K562 (cell line): ENCODE measurements around the gene ITPR2.

Experiments used
- BRF1 ChIP-seq: IDR thresholded peaks from 3 replicates; pipeline ENCODE4 v1.6.1; 2011; ENCODE audit warnings: borderline replicate concordance, mild to moderate bottlenecking; ENCODE audit not compliant: insufficient read length; ENCODE audit errors: extremely low read depth
- EZH2 ChIP-seq: IDR thresholded peaks from 2 replicates; pipeline ENCODE4 v1.6.1; 2012; ENCODE audit warnings: low read depth, mild to moderate bottlenecking, inconsistent platforms, low read length, borderline replicate concordance
- GTF2E2 ChIP-seq: fragments of 200-800 bp; sonication (Bioruptor generic); IDR thresholded peaks from 2 replicates; pipeline ENCODE4 v1.6.1; 2016; ENCODE audit warnings: missing genetic modification characterization, missing compliant biosample characterization
- KHSRP ChIP-seq: fragments of 450-650 bp; IDR thresholded peaks from 2 replicates; pipeline ENCODE4 v1.6.1; 2017
- NFIC ChIP-seq: fragments of 450-650 bp; IDR thresholded peaks from 2 replicates; pipeline ENCODE4 v1.6.1; 2017; ENCODE audit warnings: mild to moderate bottlenecking, inconsistent platforms
- POLR2AphosphoS2 ChIP-seq: IDR thresholded peaks from 2 replicates; pipeline ENCODE4 v1.6.1; 2012; ENCODE audit warnings: low read length, improper control_type of control experiment
- RFX5 ChIP-seq: IDR thresholded peaks from 2 replicates; pipeline ENCODE4 v1.6.1; 2011; ENCODE audit warnings: low read depth, mild to moderate bottlenecking, improper control_type of control experiment, low read length
- TRIM28 ChIP-seq: fragments of 450-650 bp; IDR thresholded peaks from 2 replicates; pipeline ENCODE4 v1.6.1; 2017
- ZNF311 ChIP-seq: fragments of 250-450 bp; sonication (Bioruptor Pico); IDR thresholded peaks from 2 replicates; pipeline ENCODE4 v1.4.0; 2020; ENCODE audit warnings: mild to moderate bottlenecking, moderate library complexity
- ZNF785 ChIP-seq: fragments of 250-450 bp; sonication (Bioruptor Pico); IDR thresholded peaks from 2 replicates; pipeline ENCODE4 v1.4.0; 2020; ENCODE audit warnings: mild to moderate bottlenecking
- TF ChIP-seq, protein P1 (sequence below), 2 experiments: fragments of 200-800 bp in 1 of 2; sonication (Bioruptor generic) in 1 of 2; sonication (generic) in 1 of 2; formaldehyde crosslinking in 1 of 2; IDR thresholded peaks in 1 of 2; conservative IDR thresholded peaks in 1 of 2; 2 replicates each; pipeline versions ENCODE4 v1.5.0 to v1.6.1; 2016 to 2020; ENCODE audit warnings: missing compliant biosample characterization in 1 of 2, missing genetic modification characterization in 1 of 2, missing genetic modification reagents in 1 of 2
- TF ChIP-seq, protein P2 (sequence below), 3 experiments: IDR thresholded peaks in 2 of 3; conservative IDR thresholded peaks in 1 of 3; 2 replicates each; pipeline ENCODE4 v1.5.1; 2011 to 2012; ENCODE audit warnings: low read length in 3 of 3, mild to moderate bottlenecking in 3 of 3, control low read depth in 2 of 3, improper control_type of control experiment in 1 of 3, inconsistent platforms in 1 of 3, low read depth in 1 of 3, mixed read lengths in 1 of 3, moderate library complexity in 1 of 3; ENCODE audit not compliant: insufficient read depth in 2 of 3
- TF ChIP-seq, protein P3 (sequence below): sonication (generic); formaldehyde crosslinking; IDR thresholded peaks from 2 replicates; pipeline ENCODE4 v1.9.0; 2022; ENCODE audit warnings: mild to moderate bottlenecking, missing genetic modification reagents
- TF ChIP-seq, protein P4 (sequence below): fragments of 450-650 bp; IDR thresholded peaks from 2 replicates; pipeline ENCODE4 v1.6.1; 2017; ENCODE audit warnings: antibody characterized with exemption, mild to moderate bottlenecking

DNA sequence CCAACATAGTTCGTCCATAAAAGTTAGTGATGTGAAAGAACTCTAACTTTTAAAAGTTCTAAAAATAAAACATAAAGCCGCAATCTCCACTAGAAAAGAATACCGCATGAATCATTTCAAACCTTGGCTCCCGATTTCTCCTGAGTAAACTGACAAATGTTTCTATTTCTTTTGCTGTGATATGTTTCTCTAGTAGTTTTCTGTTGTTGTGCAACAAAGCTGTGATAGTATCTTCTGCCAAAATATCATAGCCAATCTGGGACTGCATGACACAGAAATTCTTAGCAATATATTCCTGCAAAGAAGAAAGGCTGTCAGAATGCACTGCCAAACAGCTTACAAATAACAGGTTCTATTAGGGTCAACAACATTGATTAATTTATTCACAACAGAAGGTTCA, 174.0 kb downstream of the ITPR2 start:
- TF ChIP-seq, protein P1, sequence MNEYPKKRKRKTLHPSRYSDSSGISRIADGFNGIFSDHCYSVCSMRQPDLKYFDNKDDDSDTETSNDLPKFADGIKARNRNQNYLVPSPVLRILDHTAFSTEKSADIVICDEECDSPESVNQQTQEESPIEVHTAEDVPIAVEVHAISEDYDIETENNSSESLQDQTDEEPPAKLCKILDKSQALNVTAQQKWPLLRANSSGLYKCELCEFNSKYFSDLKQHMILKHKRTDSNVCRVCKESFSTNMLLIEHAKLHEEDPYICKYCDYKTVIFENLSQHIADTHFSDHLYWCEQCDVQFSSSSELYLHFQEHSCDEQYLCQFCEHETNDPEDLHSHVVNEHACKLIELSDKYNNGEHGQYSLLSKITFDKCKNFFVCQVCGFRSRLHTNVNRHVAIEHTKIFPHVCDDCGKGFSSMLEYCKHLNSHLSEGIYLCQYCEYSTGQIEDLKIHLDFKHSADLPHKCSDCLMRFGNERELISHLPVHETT (CRISPR knock-in tag; conservative IDR thresholded peaks at IDR 0.05 in 1 of 2, IDR thresholded peaks at IDR 0.05 in 1 of 2), result no peak
- TF ChIP-seq KHSRP, result no peak
- no peak for TF ChIP-seq TRIM28
- TF ChIP-seq, protein P2, sequence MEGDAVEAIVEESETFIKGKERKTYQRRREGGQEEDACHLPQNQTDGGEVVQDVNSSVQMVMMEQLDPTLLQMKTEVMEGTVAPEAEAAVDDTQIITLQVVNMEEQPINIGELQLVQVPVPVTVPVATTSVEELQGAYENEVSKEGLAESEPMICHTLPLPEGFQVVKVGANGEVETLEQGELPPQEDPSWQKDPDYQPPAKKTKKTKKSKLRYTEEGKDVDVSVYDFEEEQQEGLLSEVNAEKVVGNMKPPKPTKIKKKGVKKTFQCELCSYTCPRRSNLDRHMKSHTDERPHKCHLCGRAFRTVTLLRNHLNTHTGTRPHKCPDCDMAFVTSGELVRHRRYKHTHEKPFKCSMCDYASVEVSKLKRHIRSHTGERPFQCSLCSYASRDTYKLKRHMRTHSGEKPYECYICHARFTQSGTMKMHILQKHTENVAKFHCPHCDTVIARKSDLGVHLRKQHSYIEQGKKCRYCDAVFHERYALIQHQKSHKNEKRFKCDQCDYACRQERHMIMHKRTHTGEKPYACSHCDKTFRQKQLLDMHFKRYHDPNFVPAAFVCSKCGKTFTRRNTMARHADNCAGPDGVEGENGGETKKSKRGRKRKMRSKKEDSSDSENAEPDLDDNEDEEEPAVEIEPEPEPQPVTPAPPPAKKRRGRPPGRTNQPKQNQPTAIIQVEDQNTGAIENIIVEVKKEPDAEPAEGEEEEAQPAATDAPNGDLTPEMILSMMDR (IDR thresholded peaks at IDR 0.05 in 2 of 3, conservative IDR thresholded peaks at IDR 0.05 in 1 of 3; ENCODE audit: insufficient read depth in 2 of 3, low read depth in 1 of 3, low read length in 3 of 3), result no peak
- no peak for TF ChIP-seq NFIC
- TF ChIP-seq GTF2E2 (tag), result no peak
- no peak for TF ChIP-seq ZNF311 (CRISPR knock-in tag)
- TF ChIP-seq, protein P3, sequence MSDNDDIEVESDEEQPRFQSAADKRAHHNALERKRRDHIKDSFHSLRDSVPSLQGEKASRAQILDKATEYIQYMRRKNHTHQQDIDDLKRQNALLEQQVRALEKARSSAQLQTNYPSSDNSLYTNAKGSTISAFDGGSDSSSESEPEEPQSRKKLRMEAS (CRISPR knock-in tag), result no peak
- TF ChIP-seq ZNF785 (CRISPR knock-in tag), result no peak
- TF ChIP-seq EZH2, result no peak
- no peak for TF ChIP-seq RFX5
- no peak for TF ChIP-seq BRF1
- TF ChIP-seq POLR2AphosphoS2, result no peak
- TF ChIP-seq, protein P4, sequence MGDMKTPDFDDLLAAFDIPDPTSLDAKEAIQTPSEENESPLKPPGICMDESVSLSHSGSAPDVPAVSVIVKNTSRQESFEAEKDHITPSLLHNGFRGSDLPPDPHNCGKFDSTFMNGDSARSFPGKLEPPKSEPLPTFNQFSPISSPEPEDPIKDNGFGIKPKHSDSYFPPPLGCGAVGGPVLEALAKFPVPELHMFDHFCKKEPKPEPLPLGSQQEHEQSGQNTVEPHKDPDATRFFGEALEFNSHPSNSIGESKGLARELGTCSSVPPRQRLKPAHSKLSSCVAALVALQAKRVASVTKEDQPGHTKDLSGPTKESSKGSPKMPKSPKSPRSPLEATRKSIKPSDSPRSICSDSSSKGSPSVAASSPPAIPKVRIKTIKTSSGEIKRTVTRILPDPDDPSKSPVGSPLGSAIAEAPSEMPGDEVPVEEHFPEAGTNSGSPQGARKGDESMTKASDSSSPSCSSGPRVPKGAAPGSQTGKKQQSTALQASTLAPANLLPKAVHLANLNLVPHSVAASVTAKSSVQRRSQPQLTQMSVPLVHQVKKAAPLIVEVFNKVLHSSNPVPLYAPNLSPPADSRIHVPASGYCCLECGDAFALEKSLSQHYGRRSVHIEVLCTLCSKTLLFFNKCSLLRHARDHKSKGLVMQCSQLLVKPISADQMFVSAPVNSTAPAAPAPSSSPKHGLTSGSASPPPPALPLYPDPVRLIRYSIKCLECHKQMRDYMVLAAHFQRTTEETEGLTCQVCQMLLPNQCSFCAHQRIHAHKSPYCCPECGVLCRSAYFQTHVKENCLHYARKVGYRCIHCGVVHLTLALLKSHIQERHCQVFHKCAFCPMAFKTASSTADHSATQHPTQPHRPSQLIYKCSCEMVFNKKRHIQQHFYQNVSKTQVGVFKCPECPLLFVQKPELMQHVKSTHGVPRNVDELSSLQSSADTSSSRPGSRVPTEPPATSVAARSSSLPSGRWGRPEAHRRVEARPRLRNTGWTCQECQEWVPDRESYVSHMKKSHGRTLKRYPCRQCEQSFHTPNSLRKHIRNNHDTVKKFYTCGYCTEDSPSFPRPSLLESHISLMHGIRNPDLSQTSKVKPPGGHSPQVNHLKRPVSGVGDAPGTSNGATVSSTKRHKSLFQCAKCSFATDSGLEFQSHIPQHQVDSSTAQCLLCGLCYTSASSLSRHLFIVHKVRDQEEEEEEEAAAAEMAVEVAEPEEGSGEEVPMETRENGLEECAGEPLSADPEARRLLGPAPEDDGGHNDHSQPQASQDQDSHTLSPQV, result no peak
